Activated CD8-positive, alpha-beta T cell treated with anti-CD3 and anti-CD28 coated beads for 36 hours (primary cell): Measurements from ENCODE around the gene PTH1R. TPM values are rescaled to one million over a fixed set of nuclear protein-coding genes. Genes with fewer than 3 reads are reported as not detected.

Experiments
- ATAC-seq: fragments of 200-7000 bp; cut with Tn5 transposase; one replicate; pipeline ENCODE4 v1.10.0; 2021; ENCODE audit warnings: mild to moderate bottlenecking, moderate library complexity
- CTCF ChIA-PET: fragments of 350-600 bp; sonication (Branson Sonifier 250); formaldehyde crosslinking; loops from one replicate; lab custom pipeline; 2021; ENCODE audit warnings: antibody characterized with exemption; lab: Charles Lee
- POLR2A ChIA-PET: fragments of 350-600 bp; sonication (Branson Sonifier 250); formaldehyde crosslinking; loops from one replicate; lab custom pipeline; 2021; ENCODE audit warnings: antibody characterized with exemption; lab: Charles Lee
- DNase-seq: peaks from one replicate; pipeline ENCODE4 v3.0.0-alpha.2; 2020
- H3K27ac Mint-ChIP-seq: one replicate; pipeline ENCODE4 v1.8.0; 2021; ENCODE audit warnings: mild to moderate bottlenecking, mixed read lengths
- H3K27me3 Mint-ChIP-seq: one replicate; pipeline ENCODE4 v1.8.0; 2021; ENCODE audit warnings: mixed read lengths
- H3K36me3 Mint-ChIP-seq: one replicate; pipeline ENCODE4 v1.8.0; 2021; ENCODE audit warnings: low read depth, mixed read lengths
- H3K4me1 Mint-ChIP-seq: one replicate; pipeline ENCODE4 v1.8.0; 2021; ENCODE audit warnings: low read depth, mixed read lengths
- H3K4me3 Mint-ChIP-seq: one replicate; pipeline ENCODE4 v1.8.0; 2021; ENCODE audit warnings: mild to moderate bottlenecking, moderate library complexity, mixed read lengths
- H3K9me3 Mint-ChIP-seq: one replicate; pipeline ENCODE4 v1.8.0; 2021; ENCODE audit warnings: mixed read lengths
- CTCF ChIP-seq: fragments of 200-600 bp; IDR thresholded peaks from one replicate; pipeline ENCODE4 v1.8.0; 2022; ENCODE audit warnings: antibody characterized with exemption, mild to moderate bottlenecking
- intact Hi-C: fragments of 100-400 bp; cut with micrococcal nuclease; formaldehyde crosslinking; loops from one replicate; pipeline ENCODE4 v1.10.0; 2022
- total RNA-seq, 2 experiments: library from RNA; stranded (reverse); gene quantifications; one replicate each; pipeline ENCODE4 v1.2.3, GENCODE V29; 2021

Gene PTH1R
- total RNA-seq, 2 experiments from 2014 or later: not detected

GRCh38 chr3:46849686-46850467 is 27.6 kb upstream of the PTH1R start:
- intact Hi-C loops: no loop called here
- TF ChIP-seq CTCF: no peak
- Mint-ChIP-seq H3K36me3 (no peaks in the 10 kb centered on the region), H3K4me3 (no peak overlapping the region), H3K4me1 (peaks cover 5% of the 10 kb centered on the region), H3K27ac (no peak overlapping the region), H3K9me3 (no peaks in the 10 kb centered on the region), H3K27me3 (no peaks in the 10 kb centered on the region)
- ChIA-PET CTCF (interaction anchor here (0.6 to 3.2 kb wide), 4 partner anchors 9 to 476 kb away, joined by 3 to 13 read pairs (median 4); no protein-coding TSS in a partner anchor), POLR2A (interaction anchor here (0.6 kb wide), 1 partner anchor 28 kb away, joined by 3 read pairs; no protein-coding TSS in a partner anchor)
- ATAC-seq (no peak), DNase-seq (no peak)

GRCh38 chr3:46850468-46850779 is 27.1 kb upstream of the PTH1R start:
- DNase-seq: no peak
- no peak for TF ChIP-seq CTCF
- H3K9me3 Mint-ChIP-seq: no peaks in the 10 kb centered on the region
- no peak overlapping the region for H3K4me3 Mint-ChIP-seq
- no peak overlapping the region for H3K27ac Mint-ChIP-seq
- ATAC-seq: no peak
- no peaks in the 10 kb centered on the region for H3K36me3 Mint-ChIP-seq
- peaks cover 5% of the 10 kb centered on the region for H3K4me1 Mint-ChIP-seq
- no peaks in the 10 kb centered on the region for H3K27me3 Mint-ChIP-seq
- CTCF ChIA-PET: interaction anchor here (0.6 to 1.8 kb wide), 2 partner anchors 16 to 475 kb away, joined by 3 to 6 read pairs; no protein-coding TSS in a partner anchor
- intact Hi-C loops: no loop called here
- POLR2A ChIA-PET: no interaction called here

GRCh38 chr3:46851364-46852333 is 25.9 kb upstream of the PTH1R start:
- Mint-ChIP-seq H3K4me1 (peaks cover under 1% of the 10 kb centered on the region), H3K36me3 (no peaks in the 10 kb centered on the region), H3K4me3 (no peak overlapping the region), H3K9me3 (no peaks in the 10 kb centered on the region), H3K27ac (no peak overlapping the region), H3K27me3 (no peaks in the 10 kb centered on the region)
- CTCF ChIA-PET: interaction anchor here (0.5 to 1.4 kb wide), 2 partner anchors 58 to 472 kb away, joined by 3 to 4 read pairs; no protein-coding TSS in a partner anchor
- ATAC-seq (no peak), DNase-seq (peak; percentile 0)
- POLR2A ChIA-PET: no interaction called here
- TF ChIP-seq CTCF: no peak
- intact Hi-C loops: no loop called here

- no peaks in the 10 kb centered on the region for H3K4me1 Mint-ChIP-seq
- intact Hi-C loops: no loop called here
- ATAC-seq (no peak), DNase-seq (peak; percentile 0)
- ChIA-PET POLR2A (no interaction called here), CTCF (interaction anchor here (1.4 kb wide), 1 partner anchor 57 kb away, joined by 4 read pairs; no protein-coding TSS in a partner anchor)
- no peaks in the 10 kb centered on the region for H3K27me3 Mint-ChIP-seq
- no peaks in the 10 kb centered on the region for H3K36me3 Mint-ChIP-seq
- H3K4me3 Mint-ChIP-seq: no peak overlapping the region
- TF ChIP-seq CTCF: no peak
- no peaks in the 10 kb centered on the region for H3K9me3 Mint-ChIP-seq
- no peak overlapping the region for H3K27ac Mint-ChIP-seq
Measured at GRCh38 chr3:46852334-46852720, 25.2 kb upstream of the PTH1R start.
